Mucosa of stomach (tissue), 1 donor: ENCODE results near the gene DPYSL3.
A peak's percentile ranks its signal among the peaks of the same experiment; 100 is the strongest.

Experiments used
- H3K27me3 ChIP-seq: one replicate; pipeline ENCODE4 v1.7.0; 2013; ENCODE audit warnings: mild to moderate bottlenecking, low read length; ENCODE audit not compliant: control insufficient read depth, insufficient read depth
- H3K36me3 ChIP-seq: one replicate; pipeline ENCODE4 v1.7.0; 2013; ENCODE audit warnings: low read length; ENCODE audit not compliant: control insufficient read depth, insufficient read depth
- H3K4me1 ChIP-seq: one replicate; pipeline ENCODE4 v1.7.0; 2013; ENCODE audit warnings: mild to moderate bottlenecking, low read length; ENCODE audit not compliant: control insufficient read depth, insufficient read depth
- H3K4me3 ChIP-seq: one replicate; pipeline ENCODE4 v1.7.0; 2013; ENCODE audit warnings: low read length
- H3K9ac ChIP-seq: one replicate; pipeline ENCODE4 v1.7.0; 2013; ENCODE audit warnings: mild to moderate bottlenecking, low read length, moderate library complexity
- H3K9me3 ChIP-seq: one replicate; pipeline ENCODE4 v1.7.0; 2013; ENCODE audit warnings: mild to moderate bottlenecking, low read length, moderate library complexity; ENCODE audit not compliant: control insufficient read depth
- donor health status: Pancreatic carcinoma.

The DPYSL3 gene

DNA sequence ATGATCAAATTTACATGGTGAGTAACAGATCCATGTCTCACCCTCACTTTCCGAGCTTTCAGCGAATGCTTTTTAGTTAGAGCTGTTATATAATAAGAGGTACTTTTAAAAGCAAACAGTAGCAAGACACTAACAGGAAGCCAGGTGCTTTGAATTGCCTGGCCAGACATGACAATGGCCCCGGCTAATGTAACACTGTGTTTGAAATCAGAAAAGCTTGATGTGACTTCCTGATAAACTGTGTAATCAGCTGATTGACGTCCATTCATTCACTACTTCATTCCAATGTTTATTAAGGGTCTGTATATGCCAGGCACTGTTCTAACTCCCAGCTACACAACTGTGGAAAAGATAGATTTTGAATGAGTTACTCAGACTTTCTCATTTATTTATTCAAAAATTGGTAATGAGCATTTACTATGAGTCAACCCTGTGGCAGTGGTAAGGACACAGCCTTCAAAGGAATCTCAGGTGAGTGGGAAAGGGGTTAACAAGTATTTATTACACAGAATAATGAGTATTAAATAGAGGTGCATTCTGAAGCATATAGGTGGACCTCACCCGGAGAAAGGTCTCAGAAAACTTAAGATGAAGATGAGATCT is 26.6 kb downstream of the DPYSL3 start:
- no peaks in the 10 kb centered on the region for H3K27me3 ChIP-seq
- peak overlapping the region; percentile 28 for H3K9ac ChIP-seq
- H3K9me3 ChIP-seq = no peaks in the 10 kb centered on the region
- no peak overlapping the region for H3K4me3 ChIP-seq
- peaks cover 12% of the 10 kb centered on the region for H3K4me1 ChIP-seq
- no peaks in the 10 kb centered on the region for H3K36me3 ChIP-seq

DNA sequence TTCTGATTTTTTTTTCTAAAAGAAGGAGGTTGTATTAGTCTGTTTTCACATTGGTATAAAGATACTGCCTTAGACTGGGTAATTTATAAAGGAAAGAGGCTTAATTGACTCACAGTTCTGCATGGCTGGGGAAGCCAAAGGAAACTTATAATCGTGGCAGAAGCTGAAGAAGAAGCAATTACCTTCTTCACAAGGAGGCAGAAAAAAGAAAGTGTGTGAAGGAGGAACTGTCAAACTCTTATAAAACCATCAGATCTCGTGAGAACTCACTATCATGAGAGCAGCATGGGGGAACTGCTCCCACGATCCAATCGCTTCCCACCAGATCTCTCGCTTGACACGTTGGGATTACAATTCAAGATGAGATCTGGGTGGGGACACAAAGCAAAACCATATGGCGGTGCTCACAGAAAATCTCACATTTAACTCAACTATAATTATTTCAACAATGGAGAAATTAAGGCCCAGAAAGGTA is 27.1 kb downstream of the DPYSL3 start:
- Histone ChIP-seq H3K36me3 (no peaks in the 10 kb centered on the region), H3K4me3 (no peak overlapping the region), H3K9me3 (no peaks in the 10 kb centered on the region), H3K4me1 (peaks cover 12% of the 10 kb centered on the region), H3K9ac (no peak overlapping the region), H3K27me3 (no peaks in the 10 kb centered on the region)

- H3K27me3 ChIP-seq = no peaks in the 10 kb centered on the region
- H3K4me3 ChIP-seq = no peak overlapping the region
- no peaks in the 10 kb centered on the region for H3K9me3 ChIP-seq
- no peaks in the 10 kb centered on the region for H3K36me3 ChIP-seq
- peaks cover 12% of the 10 kb centered on the region for H3K4me1 ChIP-seq
- H3K9ac ChIP-seq = no peak overlapping the region
These were observed 27.8 kb downstream of the DPYSL3 start for GRCh38 chr5:147481874-147482705.

- Histone ChIP-seq H3K9me3 (no peaks in the 10 kb centered on the region), H3K4me1 (peaks cover 12% of the 10 kb centered on the region)
These were observed 28.5 kb downstream of the DPYSL3 start for GRCh38 chr5:147481376-147481775.

DNA sequence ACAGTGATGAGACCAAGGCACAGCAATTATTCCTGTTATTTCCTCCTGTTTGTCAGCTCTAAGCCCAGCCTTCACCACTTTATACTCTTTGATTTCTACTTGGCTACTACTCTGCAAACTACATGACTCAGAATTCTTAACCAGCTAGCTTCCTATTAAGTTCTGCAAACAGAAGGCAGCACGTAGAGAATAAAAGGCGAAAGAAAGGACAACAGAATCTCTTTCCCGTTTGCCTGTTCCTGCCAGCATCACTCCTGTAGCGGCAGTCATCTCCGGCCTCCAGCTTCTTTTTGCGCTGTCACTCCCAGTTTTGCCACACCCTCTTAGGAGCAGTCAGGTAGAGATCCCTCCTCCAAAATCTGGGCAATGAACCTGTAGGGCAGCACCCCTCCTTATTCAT is 29.9 kb downstream of the DPYSL3 start:
- no peaks in the 10 kb centered on the region for H3K9me3 ChIP-seq
- no peak overlapping the region for H3K9ac ChIP-seq
- H3K4me1 ChIP-seq = peaks cover 12% of the 10 kb centered on the region
- no peak overlapping the region for H3K4me3 ChIP-seq
- H3K36me3 ChIP-seq = no peaks in the 10 kb centered on the region
- H3K27me3 ChIP-seq = no peaks in the 10 kb centered on the region

More at GRCh38 chr5:147481376-147481775, 28.5 kb downstream of the DPYSL3 start:
- no peak overlapping the region for H3K4me3 ChIP-seq
- no peaks in the 10 kb centered on the region for H3K27me3 ChIP-seq
- no peaks in the 10 kb centered on the region for H3K36me3 ChIP-seq
- no peak overlapping the region for H3K9ac ChIP-seq

DNA sequence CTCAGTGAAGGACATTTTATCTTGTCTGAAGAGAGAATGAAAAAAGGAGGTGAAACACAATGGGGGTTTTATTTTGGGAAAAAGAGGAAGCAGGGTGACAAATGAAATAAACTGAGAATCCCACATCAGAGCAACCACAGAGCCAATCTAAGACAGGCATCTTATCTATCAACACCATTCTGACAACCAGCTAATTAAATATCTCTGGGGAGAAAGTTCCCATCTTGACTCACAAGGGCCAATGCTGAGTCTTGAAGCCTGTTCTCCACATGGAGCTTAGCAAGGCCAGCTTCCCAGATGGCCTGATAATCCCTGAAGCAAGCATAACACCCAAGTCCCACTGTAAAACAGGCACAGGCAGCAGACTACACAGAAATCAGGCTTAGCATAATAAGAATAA is 30.4 kb downstream of the DPYSL3 start:
- Histone ChIP-seq H3K9me3 (no peaks in the 10 kb centered on the region), H3K27me3 (no peaks in the 10 kb centered on the region), H3K9ac (no peak overlapping the region), H3K4me3 (no peak overlapping the region), H3K36me3 (no peaks in the 10 kb centered on the region), H3K4me1 (peaks cover 9% of the 10 kb centered on the region)

- Histone ChIP-seq H3K9me3 (no peaks in the 10 kb centered on the region), H3K4me3 (no peak overlapping the region), H3K9ac (no peak overlapping the region), H3K36me3 (no peaks in the 10 kb centered on the region), H3K4me1 (no peaks in the 10 kb centered on the region), H3K27me3 (no peaks in the 10 kb centered on the region)
These were observed 35.7 kb downstream of the DPYSL3 start for GRCh38 chr5:147474140-147474539.

- Histone ChIP-seq H3K27me3 (no peaks in the 10 kb centered on the region), H3K4me3 (no peak overlapping the region), H3K36me3 (no peaks in the 10 kb centered on the region), H3K9ac (no peak overlapping the region), H3K4me1 (no peaks in the 10 kb centered on the region), H3K9me3 (no peaks in the 10 kb centered on the region)
These were observed 37.0 kb downstream of the DPYSL3 start for GRCh38 chr5:147472664-147473475.

- H3K9ac ChIP-seq = no peak overlapping the region
- no peak overlapping the region for H3K4me3 ChIP-seq
- H3K9me3 ChIP-seq = no peaks in the 10 kb centered on the region
- peaks cover 5% of the 10 kb centered on the region for H3K4me1 ChIP-seq
- H3K27me3 ChIP-seq = no peaks in the 10 kb centered on the region
- no peaks in the 10 kb centered on the region for H3K36me3 ChIP-seq
These were observed 41.8 kb downstream of the DPYSL3 start for GRCh38 chr5:147467973-147468508.

DNA sequence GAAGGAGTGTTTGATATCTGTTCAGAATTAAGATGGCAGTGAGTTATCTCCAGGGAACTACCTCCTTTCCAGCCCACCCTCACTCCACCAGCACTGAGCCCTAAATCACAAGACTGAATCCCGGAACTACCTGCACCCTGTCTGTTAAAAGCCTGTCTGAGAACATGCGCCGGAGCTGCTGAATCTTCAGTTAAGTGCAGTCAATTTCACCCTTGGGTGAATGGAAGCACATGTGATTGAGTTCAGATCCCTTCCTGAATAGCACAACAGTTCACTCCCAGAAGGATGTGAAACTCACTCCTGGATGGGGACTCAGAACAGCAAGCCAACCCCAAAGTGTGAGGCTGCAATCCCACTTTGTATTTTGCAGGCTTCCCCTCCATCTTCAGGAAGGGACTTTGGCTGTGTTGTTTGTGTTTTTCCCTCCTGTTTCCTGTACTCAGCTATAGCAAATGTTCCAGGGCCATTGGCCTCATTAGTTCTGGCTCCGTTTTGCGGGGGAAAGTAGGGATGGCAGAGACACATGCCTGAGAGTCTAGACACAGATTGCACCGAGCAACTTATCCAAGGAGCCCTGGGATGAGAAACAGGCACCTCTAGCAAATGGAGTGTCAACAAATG is 43.4 kb downstream of the DPYSL3 start:
- H3K9me3 ChIP-seq = no peaks in the 10 kb centered on the region
- no peaks in the 10 kb centered on the region for H3K36me3 ChIP-seq
- H3K4me3 ChIP-seq = no peak overlapping the region
- no peaks in the 10 kb centered on the region for H3K27me3 ChIP-seq
- H3K9ac ChIP-seq = no peak overlapping the region
- peaks cover 5% of the 10 kb centered on the region for H3K4me1 ChIP-seq

- Histone ChIP-seq H3K9me3 (no peaks in the 10 kb centered on the region), H3K36me3 (no peaks in the 10 kb centered on the region), H3K4me1 (peaks cover 5% of the 10 kb centered on the region), H3K4me3 (no peak overlapping the region), H3K27me3 (no peaks in the 10 kb centered on the region), H3K9ac (no peak overlapping the region)
These were observed 44.1 kb downstream of the DPYSL3 start for GRCh38 chr5:147465747-147466146.
